ENCODE measurements around the gene LRRC4B.
"Not testable (repeated sequence)": the region's sequence is repeated elsewhere in the genome, so short reads cannot be mapped to it uniquely, and the experiment has no call there.

LRRC4B gene

GRCh38 chr19:50551034-50551714 is 17.1 kb downstream of the LRRC4B start:
- DNase-seq: no peak

- no peak for DNase-seq
Observed at GRCh38 chr19:50550594-50550966, 17.7 kb downstream of the LRRC4B start.

GRCh38 chr19:50549927-50550593 is 18.2 kb downstream of the LRRC4B start:
- DNase-seq: no peak

GRCh38 chr19:50549059-50549926 is 18.9 kb downstream of the LRRC4B start:
- DNase-seq: no peak

GRCh38 chr19:50548191-50549058 is 19.8 kb downstream of the LRRC4B start:
- no peak for DNase-seq

- DNase-seq: no peak
Observed at GRCh38 chr19:50547385-50548190, 20.6 kb downstream of the LRRC4B start.

- DNase-seq: no peak
Observed at GRCh38 chr19:50546527-50547221, 21.6 kb downstream of the LRRC4B start.

- no peak for DNase-seq
Observed at GRCh38 chr19:50542943-50543342, 25.3 kb downstream of the LRRC4B start.

- DNase-seq: no peak
Observed at GRCh38 chr19:50537769-50538230, 30.4 kb downstream of the LRRC4B start.

GRCh38 chr19:50537306-50537685 is 30.9 kb downstream of the LRRC4B start:
- DNase-seq: no peak

- no peak for DNase-seq
Observed at GRCh38 chr19:50536662-50537305, 31.5 kb downstream of the LRRC4B start.

GRCh38 chr19:50535672-50536187 is 32.5 kb downstream of the LRRC4B start:
- DNase-seq: no peak

- no peak for DNase-seq
Observed at GRCh38 chr19:50534478-50534877, 33.8 kb downstream of the LRRC4B start.

GRCh38 chr19:50532952-50533351 is 35.3 kb downstream of the LRRC4B start:
- DNase-seq: no peak

GRCh38 chr19:50531171-50531612 is 37.0 kb downstream of the LRRC4B start:
- no peak for DNase-seq

- DNase-seq: not testable (repeated sequence)
Observed at GRCh38 chr19:50528052-50528451, 40.2 kb downstream of the LRRC4B start.

- DNase-seq: no peak
Observed at GRCh38 chr19:50522881-50523280, 45.4 kb downstream of the LRRC4B start.

GRCh38 chr19:50520822-50521465 is 47.3 kb downstream of the LRRC4B start:
- no peak for DNase-seq

GRCh38 chr19:50519006-50519575 is 49.1 kb downstream of the LRRC4B start:
- no peak for DNase-seq
